ENCODE results near the gene SSX2.
"Not testable (repeated sequence)": the region's sequence is repeated elsewhere in the genome, so short reads cannot be mapped to it uniquely, and the experiment has no call there.

Gene SSX2

DNA sequence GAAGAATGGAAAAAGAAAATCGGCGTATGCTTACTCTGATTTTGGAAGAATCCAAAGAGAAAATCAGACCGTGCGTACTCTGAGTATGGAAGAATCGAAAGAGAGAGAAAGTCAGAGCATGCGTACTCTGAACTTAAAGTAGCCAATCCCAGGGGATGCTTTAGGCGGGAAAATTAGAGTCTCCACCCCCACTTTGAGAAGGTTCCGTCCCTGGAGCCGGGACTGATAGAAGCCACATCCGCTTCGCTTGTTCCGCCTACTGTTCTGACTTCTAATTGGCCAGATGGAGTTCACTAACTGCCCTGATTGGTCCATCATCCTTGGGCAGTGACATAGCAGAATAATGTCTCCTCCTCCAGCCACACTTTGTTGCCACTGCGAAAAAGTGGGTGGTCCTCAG is at the start of gene SSX2:
Gene SSX2, minus strand, starts transcription at position 101 of the 400 bp plus-strand sequence. CDS start 1,429 bp downstream, outside the sequence.
- not testable (repeated sequence) for DNase-seq (ENCODE audit: low spot score)

- not testable (repeated sequence) for DNase-seq (ENCODE audit: low spot score)
These were observed 44.0 kb upstream of the SSX2 start, which contains the start of gene SSX2B for GRCh38 chrX:52750952-52751351. TSS of gene SSX2B (plus strand) at chrX:52751252. CDS start at chrX:52752681, 1,429 bp downstream.

GRCh38 chrX:52692034-52692433 is 14.9 kb downstream of the SSX2 start:
- DNase-seq (ENCODE audit: low spot score) = not testable (repeated sequence)

GRCh38 chrX:52662218-52662617 is 44.8 kb downstream of the SSX2 start:
- not testable (repeated sequence) for DNase-seq (ENCODE audit: low spot score)

DNA sequence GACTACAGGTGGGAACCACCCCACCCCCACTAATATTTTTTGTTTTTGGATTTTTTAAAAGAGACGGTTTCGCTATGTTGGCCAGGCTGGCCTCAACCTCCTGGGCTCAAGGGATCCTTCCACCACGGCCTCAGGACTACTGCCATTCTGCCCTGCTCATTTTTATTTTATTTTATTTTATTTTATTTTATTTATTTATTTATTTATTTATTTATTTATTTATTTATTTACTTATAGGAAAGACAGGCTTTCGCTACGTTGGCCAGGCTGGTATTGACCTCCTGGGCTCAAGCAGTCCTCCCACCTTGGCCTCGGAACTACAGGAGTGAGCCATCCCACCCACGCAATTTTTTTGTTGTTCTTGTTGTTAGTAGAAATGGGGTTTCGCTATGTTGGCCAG is 51.5 kb downstream of the SSX2 start:
- DNase-seq (ENCODE audit: low spot score) = not testable (repeated sequence)

- DNase-seq (ENCODE audit: low spot score) = not testable (repeated sequence)
These were observed 52.2 kb downstream of the SSX2 start, which contains the start of gene SSX7 for GRCh38 chrX:52654800-52655199. TSS of gene SSX7 (minus strand) at chrX:52654900. CDS start at chrX:52653472, 1,428 bp downstream.

DNA sequence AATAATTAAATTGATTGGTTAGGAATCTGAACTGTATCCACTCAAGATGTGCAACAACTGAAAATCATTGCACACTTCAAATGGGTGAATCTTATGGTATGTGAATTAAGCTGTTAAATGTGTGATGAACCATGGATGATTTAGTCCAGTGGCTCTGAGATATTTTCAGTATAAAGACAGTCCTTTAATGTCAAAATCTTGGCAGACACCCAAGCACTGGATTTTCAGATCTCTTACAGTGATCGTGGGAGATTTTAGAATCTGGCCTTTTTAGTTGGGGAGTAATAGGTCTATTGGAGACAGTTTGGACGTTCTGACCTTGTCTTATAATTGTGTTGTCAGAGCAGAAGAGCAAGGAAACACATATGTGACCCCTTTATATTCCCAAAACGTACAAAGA is 56.3 kb downstream of the SSX2 start:
- not testable (repeated sequence) for DNase-seq (ENCODE audit: low spot score)

DNA sequence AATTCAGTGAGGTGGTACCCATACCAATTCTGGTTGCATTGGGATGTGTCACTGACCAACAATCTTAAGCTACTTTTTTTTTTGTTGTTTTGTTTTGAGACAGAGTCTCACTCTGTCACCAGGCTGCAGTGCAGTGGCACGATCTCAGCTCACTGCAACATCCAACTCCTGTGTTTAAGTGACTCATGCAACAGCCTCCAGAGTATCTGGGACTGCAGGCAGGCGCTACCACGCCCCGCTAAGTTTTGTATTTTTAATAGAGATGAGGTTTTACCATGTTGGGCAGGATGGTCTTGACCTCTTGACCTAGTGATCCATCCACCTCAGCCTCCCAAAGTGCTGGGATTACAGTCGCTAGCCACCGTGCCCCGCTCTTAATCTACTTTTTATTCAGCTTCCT is 58.0 kb downstream of the SSX2 start:
- not testable (repeated sequence) for DNase-seq (ENCODE audit: low spot score)
